ENCODE results near the gene CHCHD6. TPM values are rescaled to one million over a fixed set of nuclear protein-coding genes. Genes with fewer than 3 reads are reported as not detected.

The CHCHD6 gene
- total and polyA plus RNA-seq, 2 of the 4 experiments (the other 2 are of a cell fraction) = 18.8 to 28.9 TPM

- H4K20me1 ChIP-seq (ENCODE audit: insufficient read depth, low read length) = no peaks in the 10 kb centered on the region
- H4K5ac ChIP-seq (ENCODE audit: low read depth, low read length) = no peak overlapping the region
- H3K4me2 ChIP-seq (ENCODE audit: low read depth, low read length) = no peak overlapping the region
- H2AFZ ChIP-seq (replicated peaks; ENCODE audit: low read length, poor library complexity) = no peak overlapping the region
- no peak for TF ChIP-seq MAZ (IDR thresholded peaks at IDR 0.05; ENCODE audit: borderline replicate concordance, low read depth, low read length)
- TF ChIP-seq SMC3 (IDR thresholded peaks at IDR 0.05; ENCODE audit: low read depth, low read length) = no peak
- no peak for TF ChIP-seq RFX5 (IDR thresholded peaks at IDR 0.05; ENCODE audit: low read depth, low read length)
- no peak for TF ChIP-seq CHD1 (IDR thresholded peaks at IDR 0.05; ENCODE audit: low read depth, low read length)
- TF ChIP-seq USF2 (IDR thresholded peaks at IDR 0.05; ENCODE audit: low read depth, low read length) = no peak
- no peak for TF ChIP-seq NFE2L2 (IDR thresholded peaks at IDR 0.05; ENCODE audit: low read depth, low read length)
- no peak for TF ChIP-seq MAFK (IDR thresholded peaks at IDR 0.05; ENCODE audit: low read depth, low read length)
- TF ChIP-seq RAD21 (IDR thresholded peaks at IDR 0.05; ENCODE audit: low read length) = no peak
- no peak for TF ChIP-seq FOS (IDR thresholded peaks at IDR 0.05; ENCODE audit: low read depth, low read length)
- TF ChIP-seq CTCF (conservative IDR thresholded peaks at IDR 0.05; ENCODE audit: low read depth, low read length) = no peak
- CTCF ChIA-PET = interaction anchor here (0.6 kb wide), 1 partner anchor 8 kb away, joined by 3 read pairs; no protein-coding TSS in a partner anchor
- H2BK15ac ChIP-seq (ENCODE audit: low read depth, low read length) = no peak overlapping the region
- no peak overlapping the region for H3K23ac ChIP-seq (ENCODE audit: low read depth, low read length)
- H3K14ac ChIP-seq (replicated peaks; ENCODE audit: low read depth, low read length) = no peak overlapping the region
- no peak overlapping the region for H2BK5ac ChIP-seq (ENCODE audit: low read depth, low read length, poor library complexity, severe bottlenecking)
- H3K27me3 ChIP-seq (ENCODE audit: control insufficient read depth, insufficient read depth, low read length) = no peaks in the 10 kb centered on the region
- no TSS peak for BruUV-seq (replicated peaks)
- H4K91ac ChIP-seq (ENCODE audit: insufficient read depth, low read depth, low read length) = no peak overlapping the region
- no peak overlapping the region for H4K8ac ChIP-seq (ENCODE audit: low read depth in 2 of 2, low read length in 2 of 2)
- no peak overlapping the region for H2BK120ac ChIP-seq (ENCODE audit: low read depth, low read length)
- no peak overlapping the region for H3K27ac ChIP-seq (ENCODE audit: insufficient read depth, low read length)
- H3K9me3 ChIP-seq (ENCODE audit: control insufficient read depth, insufficient read depth, low read length) = no peaks in the 10 kb centered on the region
- 0 out of 2 replicates have a peak, but pooled peaks cover 7% of the 10 kb centered on the region for H3K9me1 ChIP-seq (ENCODE audit: insufficient read depth, low read length)
- H3K18ac ChIP-seq (ENCODE audit: low read depth, low read length) = no peak overlapping the region
- POLR2A ChIA-PET (ENCODE audit: unreplicated experiment) = no interaction called here
- no peak overlapping the region for H3K4ac ChIP-seq (ENCODE audit: low read depth, low read length)
- H3K4me1 ChIP-seq (ENCODE audit: control insufficient read depth, insufficient read depth, low read length) = peaks cover 4% of the 10 kb centered on the region; the same call in 1 of the 2 replicates
- WGBS, 2 experiments (ENCODE audit: extremely low coverage in 2 of 2, insufficient read length in 1 of 2) = 93% methylated on average over 3 of the region's 15 CpGs; no CpG with 5 or more reads in 1 of the 2 experiments
- H3K56ac ChIP-seq (ENCODE audit: extremely low read depth, insufficient read depth, low read length) = no peak overlapping the region
- ATAC-seq (ENCODE audit: low read depth) (no peak), DNase-seq (no peak)
- no peak overlapping the region for H2BK20ac ChIP-seq (ENCODE audit: low read depth, low read length)
- intact Hi-C loops (cut with micrococcal nuclease) (no loop called here), dilution Hi-C loops (cut with HindIII; ENCODE audit: low sequenced_read_pairs, unreplicated experiment) (no loop called here), in situ Hi-C loops (cut with MboI; ENCODE audit: low sequenced_read_pairs) (no loop called here)
- no peak overlapping the region for H3K9ac ChIP-seq (ENCODE audit: low read depth, low read length)
- H3K79me1 ChIP-seq (ENCODE audit: low read depth in 1 of 2, low read length in 2 of 2) = no peaks in the 10 kb centered on the region
- H2AK5ac ChIP-seq (ENCODE audit: low read depth, low read length) = no peak overlapping the region
- H2AK9ac ChIP-seq (replicated peaks; ENCODE audit: low read depth, low read length, poor library complexity) = no peak overlapping the region
- H3K4me3 ChIP-seq (ENCODE audit: insufficient read depth, low read depth, low read length) = no peak overlapping the region
- H3K36me3 ChIP-seq (ENCODE audit: control insufficient read depth, insufficient read depth, low read length) = no peaks in the 10 kb centered on the region
Observed at GRCh38 chr3:126955004-126955790, 251.2 kb downstream of the CHCHD6 start.

Data from IMR-90 (cell line).